HG02678 (cell line): Measurements from ENCODE around the gene TTC7B.

ENCODE experiments used
- ATAC-seq: cut with Tn5 transposase; IDR thresholded peaks from one replicate; pipeline ENCODE4 v1.9.1; 2021; ENCODE audit warnings: mild to moderate bottlenecking, moderate library complexity; ENCODE audit not compliant: unreplicated experiment

TTC7B gene

DNA sequence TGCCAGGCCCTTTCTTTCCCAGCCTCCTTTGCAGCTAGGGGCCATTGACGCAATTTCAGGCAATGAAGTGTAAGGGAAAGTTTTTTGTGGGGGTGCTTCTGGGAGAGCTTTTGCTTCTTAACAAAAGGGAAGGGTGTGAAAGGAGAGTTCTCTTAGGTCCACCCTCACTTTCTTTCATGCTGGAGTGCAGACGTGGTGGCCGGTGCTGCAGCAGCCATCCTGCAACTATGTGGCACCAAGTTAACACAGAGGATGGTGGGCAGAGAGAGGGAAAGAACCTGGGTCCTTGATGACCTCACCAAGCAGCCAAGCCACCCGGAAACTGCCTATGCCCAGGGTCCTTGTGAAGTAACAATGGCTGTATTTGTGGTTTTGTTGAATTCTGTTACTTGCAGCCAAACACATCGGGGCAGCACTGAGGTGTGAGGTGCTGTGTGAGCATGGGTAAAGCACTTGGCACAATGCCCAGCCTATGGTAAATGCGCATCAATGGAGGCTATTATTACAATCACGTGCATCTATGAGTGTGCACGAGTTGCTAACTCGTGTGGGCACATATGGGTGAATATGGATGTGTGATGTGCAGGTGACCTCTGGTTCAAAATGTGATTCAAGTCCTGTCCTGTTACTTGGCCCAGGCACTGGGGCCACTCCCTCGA, 296.8 kb downstream of the TTC7B start:
- no peak for ATAC-seq

DNA sequence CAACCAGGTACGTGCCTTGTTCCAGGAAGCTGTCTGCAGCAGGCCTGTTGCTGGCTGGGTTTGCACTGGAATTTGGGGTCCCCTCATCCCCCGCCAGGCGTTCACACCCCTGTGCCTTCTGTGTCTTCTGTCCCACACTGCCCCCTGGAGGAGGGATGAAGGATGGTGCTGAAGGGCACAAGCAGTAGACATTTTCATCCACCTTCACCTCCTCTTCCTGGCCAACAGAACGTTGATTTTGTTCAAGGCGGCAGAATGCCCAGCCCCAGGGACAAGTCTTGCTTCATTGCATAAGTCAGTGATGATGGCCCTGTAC, 297.3 kb downstream of the TTC7B start:
- ATAC-seq, result no peak

- no peak for ATAC-seq
These were observed 297.9 kb downstream of the TTC7B start for GRCh38 chr14:90518069-90518940.

- ATAC-seq, result no peak
These were observed 299.0 kb downstream of the TTC7B start for GRCh38 chr14:90517076-90517841.

DNA sequence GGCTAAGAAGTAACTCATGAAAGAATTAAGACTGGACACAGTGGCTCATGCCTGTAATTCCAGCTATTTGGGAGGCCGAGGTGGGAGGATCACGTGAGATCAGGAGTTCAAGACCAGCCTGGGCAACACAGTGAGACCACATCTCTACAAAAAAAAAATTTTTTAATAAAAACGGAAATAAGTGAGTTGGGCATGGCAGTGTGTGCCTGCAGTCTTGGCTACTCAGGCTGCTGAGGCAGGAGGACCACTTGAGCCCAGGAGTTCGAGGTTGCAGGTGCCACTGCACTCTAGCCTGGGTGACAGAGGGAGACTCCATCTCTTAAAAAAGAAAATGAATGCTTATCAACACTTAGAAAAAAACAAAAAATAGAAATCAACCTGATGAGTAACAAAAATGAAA, 301.7 kb downstream of the TTC7B start:
- no peak for ATAC-seq

DNA sequence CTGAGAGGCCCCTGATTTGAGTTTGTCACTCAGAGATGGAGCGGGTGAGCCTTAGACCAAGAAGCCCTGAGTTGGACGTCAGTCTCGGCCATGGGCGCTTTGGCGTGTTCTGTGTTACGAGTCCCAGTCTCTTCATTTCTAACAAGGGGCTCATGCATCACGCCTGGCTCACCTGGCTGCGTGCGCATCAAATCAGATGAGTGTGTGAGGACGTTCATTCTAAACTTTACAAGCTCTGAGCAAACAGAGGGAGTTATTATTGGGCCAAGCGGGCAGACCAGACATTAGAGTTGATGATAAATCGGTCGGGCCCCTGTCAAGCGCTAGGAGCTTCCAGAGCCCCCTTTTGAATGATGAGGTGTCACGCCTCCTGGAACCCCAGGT, 302.2 kb downstream of the TTC7B start:
- ATAC-seq, result no peak

- ATAC-seq, result no peak
These were observed 302.8 kb downstream of the TTC7B start for GRCh38 chr14:90513161-90514014.

GRCh38 chr14:90512329-90512991, 303.8 kb downstream of the TTC7B start:
- no peak for ATAC-seq

GRCh38 chr14:90511795-90512328, 304.4 kb downstream of the TTC7B start:
- no peak for ATAC-seq

GRCh38 chr14:90511252-90511651, 305.0 kb downstream of the TTC7B start:
- ATAC-seq, result no peak

DNA sequence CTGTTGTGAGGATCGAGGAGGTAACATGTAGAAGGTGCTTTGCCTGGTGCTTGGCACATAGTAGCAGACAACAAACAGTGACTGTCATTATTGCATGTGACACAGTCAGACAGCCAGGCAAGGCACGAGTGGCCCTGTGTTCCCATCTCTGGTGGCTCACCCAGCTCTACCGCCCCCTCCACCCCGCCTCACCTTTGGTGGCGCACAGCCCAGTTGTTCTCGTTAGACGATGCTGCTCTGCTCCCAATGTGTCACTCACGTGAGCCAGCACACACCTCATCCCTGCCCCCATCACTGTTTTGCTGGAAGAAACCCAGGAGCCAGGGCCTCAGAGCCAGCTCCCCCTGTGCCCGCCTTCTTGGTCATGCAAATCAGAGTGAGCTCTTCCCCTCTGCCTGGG, 306.1 kb downstream of the TTC7B start:
- no peak for ATAC-seq

- ATAC-seq, result no peak
These were observed 306.8 kb downstream of the TTC7B start for GRCh38 chr14:90509403-90509802.

DNA sequence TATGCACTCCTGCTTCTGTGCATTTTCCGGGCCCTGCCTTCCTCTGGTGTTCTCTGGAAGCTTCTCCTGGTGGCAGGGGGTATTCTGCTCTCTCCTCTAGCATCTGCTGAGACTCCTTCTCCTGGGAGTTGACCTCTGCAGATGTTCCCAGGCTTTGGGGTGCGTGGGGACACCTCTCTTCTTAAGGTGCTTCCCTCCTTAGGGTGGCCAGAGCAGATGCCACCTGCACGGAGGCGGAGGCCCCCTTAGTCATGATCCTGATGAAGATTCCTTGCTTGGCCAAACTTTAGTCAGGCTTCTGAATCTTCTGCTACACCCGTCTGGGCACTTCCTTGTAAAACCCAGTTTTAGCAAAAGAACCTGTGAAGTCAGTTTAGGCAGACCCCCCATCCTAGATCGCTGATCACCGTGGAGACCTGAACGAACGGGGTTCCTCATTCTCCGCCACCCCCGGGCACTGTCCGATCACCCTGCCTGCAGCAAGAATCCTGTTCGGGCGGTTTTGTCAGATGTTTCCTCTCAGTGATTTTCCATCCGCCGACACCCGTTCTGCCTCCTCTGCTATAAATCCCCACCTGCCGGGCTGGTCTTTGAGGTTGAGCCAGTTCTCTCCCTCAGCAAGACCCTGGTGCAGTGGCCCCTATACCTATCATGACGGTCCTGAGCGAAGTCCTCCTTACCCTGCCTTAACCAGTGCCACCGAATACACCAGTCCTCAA, 307.5 kb downstream of the TTC7B start:
- ATAC-seq, result no peak

GRCh38 chr14:90508036-90508435, 308.2 kb downstream of the TTC7B start:
- ATAC-seq, result no peak

- no peak for ATAC-seq
These were observed 308.8 kb downstream of the TTC7B start for GRCh38 chr14:90507428-90507827.

DNA sequence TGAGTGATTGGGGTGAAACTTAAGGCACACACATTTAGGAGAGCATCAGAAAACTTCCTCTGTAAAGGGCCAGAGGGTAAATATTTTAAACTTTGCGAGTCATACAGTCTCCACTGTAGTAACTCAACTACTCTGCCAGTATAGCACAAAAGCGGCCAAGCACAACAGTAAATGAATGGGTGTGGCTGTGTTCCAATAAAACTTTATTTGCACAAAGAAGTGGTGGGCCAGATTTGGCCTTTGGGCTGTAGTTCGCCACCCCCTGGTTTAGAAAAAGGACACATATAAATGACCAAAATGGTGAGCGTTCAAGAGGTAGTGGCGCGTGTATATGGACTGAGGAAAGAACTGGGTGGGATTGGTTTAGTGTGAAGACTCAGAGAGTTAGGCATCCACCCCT, 309.5 kb downstream of the TTC7B start:
- ATAC-seq, result no peak

GRCh38 chr14:90505531-90505930, 310.7 kb downstream of the TTC7B start:
- ATAC-seq, result no peak

- ATAC-seq, result no peak
These were observed 311.6 kb downstream of the TTC7B start for GRCh38 chr14:90504643-90505042.

DNA sequence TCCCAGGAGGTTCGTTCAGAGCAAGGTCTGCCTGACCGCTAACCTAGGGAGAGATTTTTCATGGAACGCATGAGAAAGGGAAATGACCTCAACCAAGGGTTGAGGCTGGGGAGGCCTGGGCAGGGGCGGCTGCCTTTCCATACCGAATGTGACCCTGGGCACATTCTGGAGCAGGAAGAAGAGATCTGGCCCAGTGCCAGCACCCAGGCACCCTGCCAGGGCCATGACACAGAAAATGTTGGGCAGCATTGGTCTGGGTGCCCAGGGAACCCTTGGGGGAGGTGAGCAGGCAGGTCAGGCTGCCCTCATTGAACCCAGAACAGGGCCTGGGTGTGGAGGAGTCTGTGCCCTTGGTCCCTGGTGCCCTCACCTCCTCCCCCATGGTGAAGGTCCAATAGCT, 312.6 kb downstream of the TTC7B start:
- ATAC-seq, result no peak
